ENCODE measurements around the gene STATH. TPM values are rescaled to one million over a fixed set of nuclear protein-coding genes. Genes with fewer than 3 reads are reported as not detected.

STATH gene
- total and polyA plus RNA-seq, 2 experiments from 2014 or later: 1.9 TPM; not detected in 1

DNA sequence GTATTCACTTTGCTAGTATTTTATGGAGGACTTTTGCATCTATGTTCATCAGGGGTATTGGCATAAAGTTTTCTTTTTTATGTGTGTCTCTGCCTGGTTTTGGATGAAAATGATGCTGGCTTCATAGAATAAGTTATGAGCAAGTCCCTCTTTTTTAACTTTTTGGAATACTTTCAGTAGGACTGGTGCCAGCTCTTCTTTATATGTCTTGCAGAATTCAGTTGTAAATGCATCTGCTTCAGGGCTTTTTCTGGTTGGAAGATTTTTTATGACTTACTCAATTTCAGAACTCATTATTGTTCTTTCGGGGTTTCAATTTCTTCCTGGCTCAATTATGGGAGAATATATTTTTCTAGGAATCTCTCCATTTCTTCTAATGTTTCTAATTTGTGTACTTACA, 21.1 kb upstream of the STATH start:
- no peaks in the 10 kb centered on the region for H3K4me1 ChIP-seq (ENCODE audit: low read depth)
- TF ChIP-seq, protein P1, sequence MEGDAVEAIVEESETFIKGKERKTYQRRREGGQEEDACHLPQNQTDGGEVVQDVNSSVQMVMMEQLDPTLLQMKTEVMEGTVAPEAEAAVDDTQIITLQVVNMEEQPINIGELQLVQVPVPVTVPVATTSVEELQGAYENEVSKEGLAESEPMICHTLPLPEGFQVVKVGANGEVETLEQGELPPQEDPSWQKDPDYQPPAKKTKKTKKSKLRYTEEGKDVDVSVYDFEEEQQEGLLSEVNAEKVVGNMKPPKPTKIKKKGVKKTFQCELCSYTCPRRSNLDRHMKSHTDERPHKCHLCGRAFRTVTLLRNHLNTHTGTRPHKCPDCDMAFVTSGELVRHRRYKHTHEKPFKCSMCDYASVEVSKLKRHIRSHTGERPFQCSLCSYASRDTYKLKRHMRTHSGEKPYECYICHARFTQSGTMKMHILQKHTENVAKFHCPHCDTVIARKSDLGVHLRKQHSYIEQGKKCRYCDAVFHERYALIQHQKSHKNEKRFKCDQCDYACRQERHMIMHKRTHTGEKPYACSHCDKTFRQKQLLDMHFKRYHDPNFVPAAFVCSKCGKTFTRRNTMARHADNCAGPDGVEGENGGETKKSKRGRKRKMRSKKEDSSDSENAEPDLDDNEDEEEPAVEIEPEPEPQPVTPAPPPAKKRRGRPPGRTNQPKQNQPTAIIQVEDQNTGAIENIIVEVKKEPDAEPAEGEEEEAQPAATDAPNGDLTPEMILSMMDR (IDR thresholded peaks at IDR 0.05; ENCODE audit: low read depth, low read length): no peak
- no peaks in the 10 kb centered on the region for H3K36me3 ChIP-seq
- no peak overlapping the region for H3K4me3 ChIP-seq
- no peaks in the 10 kb centered on the region for H3K9me3 ChIP-seq (ENCODE audit: low read depth)
- H3K27ac ChIP-seq: no peak overlapping the region
- no peaks in the 10 kb centered on the region for H3K27me3 ChIP-seq
- no peak for DNase-seq (ENCODE audit: low read depth in 1 of 2, low spot score in 1 of 2)

DNA sequence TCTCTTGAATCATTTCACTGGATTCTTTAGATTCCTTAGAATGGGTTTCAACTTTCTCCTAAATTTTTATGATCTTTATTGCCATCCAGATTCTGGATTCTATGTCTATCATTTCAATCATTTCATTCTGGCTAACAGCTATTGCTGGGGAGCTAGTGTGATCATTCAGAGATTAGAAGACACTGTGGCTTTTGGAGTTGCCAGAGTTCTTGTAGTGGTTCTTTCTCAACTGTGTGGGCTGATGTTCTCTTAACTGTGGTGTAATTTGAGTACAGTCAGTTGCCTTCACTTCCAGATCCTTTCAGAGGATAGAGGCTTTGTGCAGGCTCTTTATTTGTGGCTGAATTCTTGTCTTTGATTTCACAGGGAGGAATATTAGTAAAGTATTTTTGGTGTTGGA, 18.2 kb upstream of the STATH start:
- Histone ChIP-seq H3K4me1 (ENCODE audit: low read depth) (no peaks in the 10 kb centered on the region), H3K4me3 (no peak overlapping the region), H3K36me3 (no peaks in the 10 kb centered on the region), H3K9me3 (ENCODE audit: low read depth) (no peaks in the 10 kb centered on the region), H3K27me3 (no peaks in the 10 kb centered on the region), H3K27ac (no peak overlapping the region)
- TF ChIP-seq, protein P1 (IDR thresholded peaks at IDR 0.05; ENCODE audit: low read depth, low read length): no peak
- peak in 1 of 2 donors; percentile 38 for DNase-seq (ENCODE audit: low read depth in 1 of 2, low spot score in 1 of 2)

DNA sequence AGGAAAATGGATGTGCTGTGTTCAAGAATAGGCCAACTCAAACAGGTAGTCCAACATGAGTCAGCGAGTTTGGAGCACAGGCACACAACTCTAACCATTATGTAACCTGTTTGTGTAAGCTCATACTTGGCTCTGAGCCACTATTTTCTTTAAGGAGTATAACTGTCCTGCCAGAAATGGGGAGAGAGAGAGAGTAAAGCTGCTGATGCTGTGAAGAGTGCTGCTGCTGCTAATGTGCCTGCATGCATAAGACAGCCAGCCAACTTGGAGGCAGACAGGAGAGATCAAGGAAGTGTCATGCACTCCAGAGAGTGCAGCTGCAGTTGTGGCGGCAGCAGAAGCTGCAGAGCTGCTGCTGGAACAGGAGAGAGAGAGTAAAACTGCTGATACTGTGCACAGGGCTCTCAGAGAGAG, 11.7 kb upstream of the STATH start:
- peak; percentile 47 to 81 for DNase-seq (ENCODE audit: low read depth in 1 of 2, low spot score in 1 of 2)
- Histone ChIP-seq H3K27ac (no peak overlapping the region), H3K9me3 (ENCODE audit: low read depth) (no peaks in the 10 kb centered on the region), H3K4me3 (no peak overlapping the region), H3K27me3 (no peaks in the 10 kb centered on the region), H3K4me1 (ENCODE audit: low read depth) (peaks cover 7% of the 10 kb centered on the region), H3K36me3 (no peaks in the 10 kb centered on the region)
- TF ChIP-seq, protein P1 (IDR thresholded peaks at IDR 0.05; ENCODE audit: low read depth, low read length): no peak

DNA sequence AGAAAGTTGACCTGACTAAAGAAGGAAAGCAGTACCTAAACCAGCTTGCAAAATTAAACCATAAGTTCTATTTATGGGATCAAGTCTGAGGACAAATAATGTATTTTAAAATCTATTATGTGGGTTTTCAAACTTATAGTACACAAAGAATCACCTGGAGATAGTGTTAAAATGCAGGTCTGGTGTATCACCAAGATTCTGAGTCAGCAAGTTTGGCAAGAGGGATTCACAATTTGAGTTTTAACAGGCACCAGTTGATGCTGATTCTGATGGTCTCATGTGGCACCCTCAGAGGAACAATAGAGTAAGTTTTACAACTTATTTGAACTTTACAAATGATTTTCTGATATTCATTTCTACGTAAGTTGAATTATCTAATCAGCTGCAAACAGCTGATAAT, 9.1 kb upstream of the STATH start:
- no peaks in the 10 kb centered on the region for H3K9me3 ChIP-seq (ENCODE audit: low read depth)

DNA sequence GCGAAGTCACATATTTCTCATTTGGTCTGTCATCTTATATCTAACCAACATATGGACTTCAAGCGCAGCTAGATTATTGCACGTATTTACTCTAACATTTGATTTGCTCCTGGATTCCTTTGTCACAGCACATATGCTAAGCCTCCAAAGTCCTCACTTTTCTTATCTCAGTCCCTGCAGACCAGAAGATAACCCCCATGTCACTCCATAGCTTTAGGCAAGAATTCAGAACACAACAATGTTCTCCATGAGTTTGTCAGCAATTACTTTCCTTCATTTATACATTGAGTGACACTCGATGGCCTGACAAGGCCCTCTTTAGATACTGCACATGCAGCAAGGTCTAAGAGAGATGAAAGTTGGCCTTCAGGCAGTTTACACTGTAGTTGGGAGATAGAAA, 4.8 kb upstream of the STATH start:
- DNase-seq (ENCODE audit: low read depth in 1 of 2, low spot score in 1 of 2): peak in 1 of 2 donors; percentile 42
- Histone ChIP-seq H3K36me3 (no peaks in the 10 kb centered on the region), H3K4me1 (ENCODE audit: low read depth) (peaks cover 34% of the 10 kb centered on the region), H3K9me3 (ENCODE audit: low read depth) (no peaks in the 10 kb centered on the region), H3K4me3 (no peak overlapping the region), H3K27me3 (no peaks in the 10 kb centered on the region), H3K27ac (peak overlapping the region; percentile 64)
- TF ChIP-seq, protein P1 (IDR thresholded peaks at IDR 0.05; ENCODE audit: low read depth, low read length): no peak

More for the DNA sequence above, 9.1 kb upstream of the STATH start:
- H3K27ac ChIP-seq: no peak overlapping the region
- no peaks in the 10 kb centered on the region for H3K36me3 ChIP-seq
- no peaks in the 10 kb centered on the region for H3K27me3 ChIP-seq
- H3K4me3 ChIP-seq: no peak overlapping the region
- TF ChIP-seq, protein P1 (IDR thresholded peaks at IDR 0.05; ENCODE audit: low read depth, low read length): no peak
- H3K4me1 ChIP-seq (ENCODE audit: low read depth): peaks cover 32% of the 10 kb centered on the region
- no peak for DNase-seq (ENCODE audit: low read depth in 1 of 2, low spot score in 1 of 2)

DNA sequence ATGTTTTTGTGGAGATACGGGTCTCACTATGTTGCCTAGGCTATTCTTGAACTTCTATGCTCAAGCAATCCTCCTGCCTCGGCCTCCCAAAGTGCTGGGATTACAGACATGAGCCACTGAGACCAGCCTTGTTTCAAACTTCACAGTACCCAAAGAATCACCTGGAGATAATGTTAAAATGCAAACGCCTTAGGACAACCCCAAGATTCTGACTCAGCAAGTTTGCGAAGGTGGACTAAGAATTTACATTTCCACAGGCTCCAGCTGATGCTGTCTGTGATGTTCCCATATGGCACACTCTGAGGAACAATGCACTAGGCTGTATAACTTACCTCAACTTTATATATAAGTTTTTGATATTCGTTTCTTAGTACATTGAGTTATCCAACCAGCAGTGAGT, 984 bp upstream of the STATH start:
- H3K27ac ChIP-seq: no peak overlapping the region
- no peak for DNase-seq (ENCODE audit: low read depth in 1 of 2, low spot score in 1 of 2)
- H3K4me3 ChIP-seq: no peak overlapping the region
- no peaks in the 10 kb centered on the region for H3K36me3 ChIP-seq
- H3K9me3 ChIP-seq (ENCODE audit: low read depth): no peaks in the 10 kb centered on the region
- H3K27me3 ChIP-seq: no peaks in the 10 kb centered on the region
- TF ChIP-seq, protein P1 (IDR thresholded peaks at IDR 0.05; ENCODE audit: low read depth, low read length): no peak
- H3K4me1 ChIP-seq (ENCODE audit: low read depth): peaks cover 25% of the 10 kb centered on the region

Measured in cardiac muscle cell (in vitro differentiated cells and primary cell).